Pericardium fibroblast (primary cell): ENCODE results near the gene PLD3. TPM values are rescaled to one million over a fixed set of nuclear protein-coding genes. Genes with fewer than 3 reads are reported as not detected.

ENCODE experiments used
- total RNA-seq: library from RNA; depleted of rRNA; stranded (reverse); fragments of >200 nt; gene quantifications from 2 replicates; pipeline ENCODE4 v1.2.3, GENCODE V29; 2015

PLD3 gene
- total RNA-seq, result 451 and 532 TPM in 2 replicates

GRCh38 chr19:40348125-40348913, at the start of gene PLD3, which contains the start of gene C19orf47:
TSS of gene PLD3 (plus strand) at chr19:40348695. CDS start at chr19:40366484, 17,789 bp downstream.
TSS of gene C19orf47 (minus strand) at chr19:40348397. CDS start at chr19:40341857, 6,540 bp downstream.

GRCh38 chr19:40390084-40390742, 41.7 kb downstream of the PLD3 start, which contains the start of gene HIPK4:
TSS of gene HIPK4 (minus strand) at chr19:40390181. CDS start at chr19:40389902, 279 bp downstream.

GRCh38 chr19:40413291-40413845, 64.9 kb downstream of the PLD3 start, which contains the start of gene PRX:
TSS of gene PRX (minus strand) at chr19:40413378. CDS start at chr19:40407932, 5,446 bp downstream.

GRCh38 chr19:40425450-40426287, 77.2 kb downstream of the PLD3 start, which contains the start of gene SERTAD1:
TSS of gene SERTAD1 (minus strand) at chr19:40425992. CDS start at chr19:40423546, 2,446 bp downstream.

Other genes with a start within 250 kb of the PLD3 start
- 6.4 and 8.5 TPM in 2 replicates for gene MAP3K10, start 157.3 kb upstream of the PLD3 start, total RNA-seq
- not detected in 2 replicates for gene TTC9B, start 130.3 kb upstream of the PLD3 start, total RNA-seq
- 1.2 TPM in 1 of 2 replicates, not detected in the other for gene CCNP, start 122.0 kb upstream of the PLD3 start, total RNA-seq
- gene AKT2, start 63.4 kb upstream of the PLD3 start, total RNA-seq, result 70.4 and 75.0 TPM in 2 replicates
- 7.7 and 8.3 TPM in 2 replicates for gene C19orf47, start 298 bp upstream of the PLD3 start, total RNA-seq
- 0.17 TPM in 1 of 2 replicates, not detected in the other for gene HIPK4, start 41.5 kb downstream of the PLD3 start, total RNA-seq
- 3.3 and 7.3 TPM in 2 replicates for gene PRX, start 64.7 kb downstream of the PLD3 start, total RNA-seq
- 16.7 and 19.5 TPM in 2 replicates for gene SERTAD1, start 77.3 kb downstream of the PLD3 start, total RNA-seq
- gene SERTAD3, start 95.6 kb downstream of the PLD3 start, total RNA-seq, result 19.0 and 35.2 TPM in 2 replicates
- gene BLVRB, start 117.0 kb downstream of the PLD3 start, total RNA-seq, result 114 and 157 TPM in 2 replicates
- gene SPTBN4, start 118.3 kb downstream of the PLD3 start, total RNA-seq, result 0.47 and 1.4 TPM in 2 replicates
- 35.7 and 46.7 TPM in 2 replicates for gene SHKBP1, start 228.2 kb downstream of the PLD3 start, total RNA-seq